ENCODE data around the gene FAR2.

DNA sequence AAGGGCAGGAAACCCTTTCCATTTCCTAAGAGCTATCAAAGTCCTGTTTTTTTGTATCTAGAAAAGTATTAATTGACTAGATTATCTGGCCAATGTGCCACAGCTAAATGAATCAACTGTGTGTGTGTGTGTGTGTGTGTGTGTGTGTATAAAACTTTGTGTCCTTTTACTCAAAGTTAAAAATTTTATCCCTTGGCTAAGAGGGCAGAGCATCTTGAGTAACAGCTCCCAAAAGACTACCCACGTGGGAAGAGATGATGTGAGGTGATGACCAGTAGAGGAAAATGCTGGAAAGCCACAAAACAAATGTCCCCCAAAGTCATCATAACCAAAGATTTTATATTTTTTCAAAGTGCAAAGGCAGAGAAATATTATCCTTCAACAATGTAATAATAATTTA lies 90.3 kb downstream of the FAR2 start:
- TF ChIP-seq, protein P1, sequence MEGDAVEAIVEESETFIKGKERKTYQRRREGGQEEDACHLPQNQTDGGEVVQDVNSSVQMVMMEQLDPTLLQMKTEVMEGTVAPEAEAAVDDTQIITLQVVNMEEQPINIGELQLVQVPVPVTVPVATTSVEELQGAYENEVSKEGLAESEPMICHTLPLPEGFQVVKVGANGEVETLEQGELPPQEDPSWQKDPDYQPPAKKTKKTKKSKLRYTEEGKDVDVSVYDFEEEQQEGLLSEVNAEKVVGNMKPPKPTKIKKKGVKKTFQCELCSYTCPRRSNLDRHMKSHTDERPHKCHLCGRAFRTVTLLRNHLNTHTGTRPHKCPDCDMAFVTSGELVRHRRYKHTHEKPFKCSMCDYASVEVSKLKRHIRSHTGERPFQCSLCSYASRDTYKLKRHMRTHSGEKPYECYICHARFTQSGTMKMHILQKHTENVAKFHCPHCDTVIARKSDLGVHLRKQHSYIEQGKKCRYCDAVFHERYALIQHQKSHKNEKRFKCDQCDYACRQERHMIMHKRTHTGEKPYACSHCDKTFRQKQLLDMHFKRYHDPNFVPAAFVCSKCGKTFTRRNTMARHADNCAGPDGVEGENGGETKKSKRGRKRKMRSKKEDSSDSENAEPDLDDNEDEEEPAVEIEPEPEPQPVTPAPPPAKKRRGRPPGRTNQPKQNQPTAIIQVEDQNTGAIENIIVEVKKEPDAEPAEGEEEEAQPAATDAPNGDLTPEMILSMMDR (conservative IDR thresholded peaks at IDR 0.05 in 1 of 2, IDR thresholded peaks at IDR 0.05 in 1 of 2; ENCODE audit: extremely low read depth in 1 of 2, insufficient read depth in 1 of 2, low read depth in 1 of 2, low read length in 2 of 2): no peak
- no peak for TF ChIP-seq EZH2 (IDR thresholded peaks at IDR 0.05; ENCODE audit: borderline replicate concordance, low read length)
